ENCODE results near the gene MESD. TPM values are rescaled to one million over a fixed set of nuclear protein-coding genes. Genes with fewer than 3 reads are reported as not detected.
"Not testable (repeated sequence)": the region's sequence is repeated elsewhere in the genome, so short reads cannot be mapped to it uniquely, and the experiment has no call there.

MESD gene
- polyA plus RNA-seq, 1 donor from 2014 or later = 16.3 TPM

DNA sequence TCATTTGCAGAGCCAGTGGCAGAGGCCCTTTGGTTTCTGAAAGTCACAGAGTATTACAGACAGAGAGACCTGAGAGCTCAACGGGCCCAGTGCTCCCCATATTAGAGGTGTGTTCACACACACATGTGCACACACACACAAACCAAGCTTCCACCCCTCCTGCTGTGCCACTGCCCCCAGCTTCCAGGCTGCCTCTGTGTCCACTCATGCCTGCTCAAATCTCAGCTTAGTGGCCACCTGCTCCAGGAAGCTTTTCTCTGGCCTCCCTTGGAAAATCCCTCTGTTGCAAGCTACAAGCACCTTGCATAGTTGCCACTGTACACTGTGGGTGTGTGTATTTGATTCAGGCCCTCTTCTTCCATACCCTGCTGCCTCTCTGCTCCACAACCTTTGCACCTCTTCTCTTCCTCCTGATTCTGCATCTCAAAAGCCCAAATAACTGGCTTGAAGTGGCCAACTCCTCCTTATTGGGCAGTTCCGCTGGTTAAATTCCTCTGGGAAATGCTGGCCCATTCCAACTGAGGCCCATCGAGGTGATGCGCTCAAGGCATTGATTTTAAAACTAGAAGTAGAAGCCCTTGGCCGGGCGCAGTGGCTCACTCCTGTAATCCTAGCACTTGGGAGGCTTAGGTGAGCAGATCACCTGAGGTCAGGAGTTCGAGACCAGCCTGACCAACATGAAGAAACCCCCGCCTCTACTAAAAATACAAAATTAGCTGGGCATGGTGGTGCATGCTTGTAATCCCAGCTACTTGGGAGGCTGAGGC is 23.0 kb downstream of the MESD start:
- no peaks in the 10 kb centered on the region for H4K20me1 ChIP-seq (ENCODE audit: insufficient read depth)
- H3K9me3 ChIP-seq (ENCODE audit: low read length) = no peaks in the 10 kb centered on the region
- H3K79me2 ChIP-seq (replicated peaks; ENCODE audit: insufficient read depth, low read length) = no peaks in the 10 kb centered on the region
- H3K9me2 ChIP-seq (ENCODE audit: insufficient read depth, low read length) = no peaks in the 10 kb centered on the region
- no peak overlapping the region for H3K27ac ChIP-seq (ENCODE audit: low read length)
- no peak overlapping the region for H3K4me2 ChIP-seq (ENCODE audit: low read length)
- no peaks in the 10 kb centered on the region for H3K27me3 ChIP-seq (ENCODE audit: insufficient read depth, low read depth, low read length)
- no peaks in the 10 kb centered on the region for H3F3A ChIP-seq (ENCODE audit: insufficient read depth, low read length, poor library complexity, severe bottlenecking)
- no peak overlapping the region for H3K9ac ChIP-seq (ENCODE audit: low read length)
- no peak overlapping the region for H3K4me3 ChIP-seq (ENCODE audit: low read length)
- TF ChIP-seq RAD21 (conservative IDR thresholded peaks at IDR 0.05) (no peak), TAF1 (IDR thresholded peaks at IDR 0.05; ENCODE audit: low read depth) (no peak), EP300 (conservative IDR thresholded peaks at IDR 0.05; ENCODE audit: poor library complexity, severe bottlenecking) (no peak), EZH2 (IDR thresholded peaks at IDR 0.05; ENCODE audit: borderline replicate concordance, insufficient read depth, low read length, poor library complexity, severe bottlenecking) (no peak), POLR2AphosphoS5 (IDR thresholded peaks at IDR 0.05) (no peak), MXI1 (conservative IDR thresholded peaks at IDR 0.05; ENCODE audit: poor library complexity, severe bottlenecking) (no peak), SMC3 (conservative IDR thresholded peaks at IDR 0.05; ENCODE audit: poor library complexity) (no peak)
- TF ChIP-seq, protein P1, sequence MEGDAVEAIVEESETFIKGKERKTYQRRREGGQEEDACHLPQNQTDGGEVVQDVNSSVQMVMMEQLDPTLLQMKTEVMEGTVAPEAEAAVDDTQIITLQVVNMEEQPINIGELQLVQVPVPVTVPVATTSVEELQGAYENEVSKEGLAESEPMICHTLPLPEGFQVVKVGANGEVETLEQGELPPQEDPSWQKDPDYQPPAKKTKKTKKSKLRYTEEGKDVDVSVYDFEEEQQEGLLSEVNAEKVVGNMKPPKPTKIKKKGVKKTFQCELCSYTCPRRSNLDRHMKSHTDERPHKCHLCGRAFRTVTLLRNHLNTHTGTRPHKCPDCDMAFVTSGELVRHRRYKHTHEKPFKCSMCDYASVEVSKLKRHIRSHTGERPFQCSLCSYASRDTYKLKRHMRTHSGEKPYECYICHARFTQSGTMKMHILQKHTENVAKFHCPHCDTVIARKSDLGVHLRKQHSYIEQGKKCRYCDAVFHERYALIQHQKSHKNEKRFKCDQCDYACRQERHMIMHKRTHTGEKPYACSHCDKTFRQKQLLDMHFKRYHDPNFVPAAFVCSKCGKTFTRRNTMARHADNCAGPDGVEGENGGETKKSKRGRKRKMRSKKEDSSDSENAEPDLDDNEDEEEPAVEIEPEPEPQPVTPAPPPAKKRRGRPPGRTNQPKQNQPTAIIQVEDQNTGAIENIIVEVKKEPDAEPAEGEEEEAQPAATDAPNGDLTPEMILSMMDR (IDR thresholded peaks at IDR 0.05; ENCODE audit: poor library complexity, severe bottlenecking) = no peak
- TF ChIP-seq, protein P2, sequence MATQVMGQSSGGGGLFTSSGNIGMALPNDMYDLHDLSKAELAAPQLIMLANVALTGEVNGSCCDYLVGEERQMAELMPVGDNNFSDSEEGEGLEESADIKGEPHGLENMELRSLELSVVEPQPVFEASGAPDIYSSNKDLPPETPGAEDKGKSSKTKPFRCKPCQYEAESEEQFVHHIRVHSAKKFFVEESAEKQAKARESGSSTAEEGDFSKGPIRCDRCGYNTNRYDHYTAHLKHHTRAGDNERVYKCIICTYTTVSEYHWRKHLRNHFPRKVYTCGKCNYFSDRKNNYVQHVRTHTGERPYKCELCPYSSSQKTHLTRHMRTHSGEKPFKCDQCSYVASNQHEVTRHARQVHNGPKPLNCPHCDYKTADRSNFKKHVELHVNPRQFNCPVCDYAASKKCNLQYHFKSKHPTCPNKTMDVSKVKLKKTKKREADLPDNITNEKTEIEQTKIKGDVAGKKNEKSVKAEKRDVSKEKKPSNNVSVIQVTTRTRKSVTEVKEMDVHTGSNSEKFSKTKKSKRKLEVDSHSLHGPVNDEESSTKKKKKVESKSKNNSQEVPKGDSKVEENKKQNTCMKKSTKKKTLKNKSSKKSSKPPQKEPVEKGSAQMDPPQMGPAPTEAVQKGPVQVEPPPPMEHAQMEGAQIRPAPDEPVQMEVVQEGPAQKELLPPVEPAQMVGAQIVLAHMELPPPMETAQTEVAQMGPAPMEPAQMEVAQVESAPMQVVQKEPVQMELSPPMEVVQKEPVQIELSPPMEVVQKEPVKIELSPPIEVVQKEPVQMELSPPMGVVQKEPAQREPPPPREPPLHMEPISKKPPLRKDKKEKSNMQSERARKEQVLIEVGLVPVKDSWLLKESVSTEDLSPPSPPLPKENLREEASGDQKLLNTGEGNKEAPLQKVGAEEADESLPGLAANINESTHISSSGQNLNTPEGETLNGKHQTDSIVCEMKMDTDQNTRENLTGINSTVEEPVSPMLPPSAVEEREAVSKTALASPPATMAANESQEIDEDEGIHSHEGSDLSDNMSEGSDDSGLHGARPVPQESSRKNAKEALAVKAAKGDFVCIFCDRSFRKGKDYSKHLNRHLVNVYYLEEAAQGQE (IDR thresholded peaks at IDR 0.05; ENCODE audit: borderline replicate concordance) = no peak
- no peaks in the 10 kb centered on the region for H3K36me3 ChIP-seq (ENCODE audit: insufficient read depth, low read length)
- no peak overlapping the region for H2AFZ ChIP-seq (ENCODE audit: low read depth, low read length)

DNA sequence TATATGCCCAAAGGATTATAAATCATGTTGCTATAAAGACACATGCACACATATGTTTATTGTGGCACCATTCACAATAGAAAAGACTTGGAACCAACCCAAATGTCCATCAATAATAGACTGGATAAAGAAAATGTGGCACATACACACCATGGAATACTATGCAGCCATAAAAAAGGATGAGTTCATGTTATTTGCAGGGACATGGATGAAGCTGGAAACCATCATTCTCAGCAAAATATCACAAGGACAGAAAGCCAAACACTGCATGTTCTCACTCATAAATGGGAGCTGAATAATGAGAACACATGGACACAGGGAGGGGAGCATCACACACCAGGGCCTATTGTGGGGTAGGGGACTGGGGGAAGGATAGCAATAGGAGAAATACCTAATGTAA is 24.2 kb downstream of the MESD start:
- not testable (repeated sequence) for H3K9me3 ChIP-seq (ENCODE audit: low read length); H3K36me3 ChIP-seq (ENCODE audit: insufficient read depth, low read length); H3F3A ChIP-seq (ENCODE audit: insufficient read depth, low read length, poor library complexity, severe bottlenecking); H3K27ac ChIP-seq (ENCODE audit: low read length); H3K4me3 ChIP-seq (ENCODE audit: low read length); H3K9me2 ChIP-seq (ENCODE audit: insufficient read depth, low read length); H4K20me1 ChIP-seq (ENCODE audit: insufficient read depth); H3K79me2 ChIP-seq (replicated peaks; ENCODE audit: insufficient read depth, low read length); H3K4me2 ChIP-seq (ENCODE audit: low read length); H3K9ac ChIP-seq (ENCODE audit: low read length); H3K27me3 ChIP-seq (ENCODE audit: insufficient read depth, low read depth, low read length); H2AFZ ChIP-seq (ENCODE audit: low read depth, low read length)
